HG03039 (cell line): ENCODE data around the gene BNIP5.

ENCODE experiments used
- ATAC-seq: cut with Tn5 transposase; IDR thresholded peaks from one replicate; pipeline ENCODE4 v1.9.1; 2021; ENCODE audit warnings: mild to moderate bottlenecking, moderate library complexity; ENCODE audit not compliant: unreplicated experiment

Gene BNIP5

DNA sequence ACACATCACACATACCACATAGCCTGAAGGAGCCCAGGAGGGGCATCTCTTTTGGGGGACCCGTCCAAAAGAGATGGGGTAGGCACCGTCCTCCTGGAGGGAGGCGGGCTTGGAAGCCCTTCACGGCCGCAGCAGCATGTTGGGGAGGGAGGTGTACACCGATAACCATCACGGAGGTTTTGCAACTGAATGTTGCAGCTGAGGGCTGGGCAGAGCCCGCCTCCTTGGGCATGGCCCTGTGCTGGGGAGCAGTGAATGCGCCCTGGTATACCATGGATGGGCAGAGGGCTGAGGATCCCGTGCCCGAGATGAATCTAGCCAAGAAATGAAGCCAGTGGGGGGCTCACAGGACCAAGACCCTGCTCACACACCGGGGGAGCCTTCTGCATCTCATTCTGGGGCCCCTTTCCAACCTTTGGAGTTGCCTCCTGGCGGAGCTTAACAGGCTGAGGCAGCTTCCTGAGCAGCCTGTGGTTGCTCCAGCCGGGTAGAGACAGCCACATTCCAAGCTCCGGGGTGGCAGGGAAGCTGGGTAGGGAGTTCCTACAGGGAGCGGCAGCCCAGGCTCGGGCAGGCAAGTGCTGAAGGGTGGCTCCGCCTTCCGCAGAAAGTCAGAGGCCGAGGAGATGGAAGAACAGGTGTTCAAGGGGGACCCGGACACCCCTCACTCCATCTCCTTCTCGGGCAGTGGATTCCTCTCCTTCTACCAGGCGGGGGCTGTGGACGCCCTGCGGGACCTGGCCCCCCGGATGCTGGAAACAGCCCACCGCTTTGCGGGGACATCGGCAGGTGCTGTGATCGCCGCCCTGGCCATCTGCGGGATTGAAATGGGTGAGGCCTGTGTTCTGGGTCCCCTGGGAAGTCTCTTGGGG lies 66.6 kb downstream of the BNIP5 start, which contains the start of gene PNPLA1:
Gene PNPLA1, plus strand, starts transcription at position 227 of the 872 bp plus-strand sequence. Its CDS starts 400 bp downstream, at position 627.
- ATAC-seq: no peak

GRCh38 chr6:36268478-36269275 lies 68.0 kb downstream of the BNIP5 start:
- ATAC-seq: no peak

GRCh38 chr6:36267731-36268477 lies 68.8 kb downstream of the BNIP5 start:
- ATAC-seq: no peak

GRCh38 chr6:36266913-36267644 lies 69.6 kb downstream of the BNIP5 start:
- ATAC-seq: no peak
